Panc1 (cell line): ENCODE measurements around the gene GARS1.

Experiments
- POLR2AphosphoS5 ChIP-seq: IDR thresholded peaks from 2 replicates; pipeline ENCODE4 v1.6.1; 2012; ENCODE audit warnings: mild to moderate bottlenecking, low read depth, low read length, moderate library complexity
- TF ChIP-seq, protein P1 (sequence below): fragments of 450-650 bp; IDR thresholded peaks from 2 replicates; pipeline ENCODE4 v1.5.1; 2017; ENCODE audit warnings: mild to moderate bottlenecking

DNA sequence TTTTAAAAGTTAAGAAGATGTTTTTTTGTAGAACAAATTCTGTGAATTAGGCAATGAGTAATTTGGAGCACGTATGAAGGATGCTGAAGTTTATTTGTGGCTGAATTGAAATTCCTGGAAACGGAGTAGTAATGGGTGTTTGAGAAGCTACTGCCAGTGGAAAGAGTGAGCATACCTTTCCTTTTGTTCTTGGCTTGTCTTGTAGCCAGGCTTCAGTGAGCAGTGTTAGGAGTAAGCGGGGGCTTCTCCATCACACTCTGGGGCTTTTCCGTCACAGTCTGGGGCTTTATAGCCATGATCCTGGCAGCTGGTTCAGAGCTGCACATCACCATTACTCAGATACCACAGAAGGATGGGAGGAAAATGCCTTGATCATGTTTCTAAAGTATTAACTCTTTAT, 32.3 kb downstream of the GARS1 start:
- TF ChIP-seq, protein P1, sequence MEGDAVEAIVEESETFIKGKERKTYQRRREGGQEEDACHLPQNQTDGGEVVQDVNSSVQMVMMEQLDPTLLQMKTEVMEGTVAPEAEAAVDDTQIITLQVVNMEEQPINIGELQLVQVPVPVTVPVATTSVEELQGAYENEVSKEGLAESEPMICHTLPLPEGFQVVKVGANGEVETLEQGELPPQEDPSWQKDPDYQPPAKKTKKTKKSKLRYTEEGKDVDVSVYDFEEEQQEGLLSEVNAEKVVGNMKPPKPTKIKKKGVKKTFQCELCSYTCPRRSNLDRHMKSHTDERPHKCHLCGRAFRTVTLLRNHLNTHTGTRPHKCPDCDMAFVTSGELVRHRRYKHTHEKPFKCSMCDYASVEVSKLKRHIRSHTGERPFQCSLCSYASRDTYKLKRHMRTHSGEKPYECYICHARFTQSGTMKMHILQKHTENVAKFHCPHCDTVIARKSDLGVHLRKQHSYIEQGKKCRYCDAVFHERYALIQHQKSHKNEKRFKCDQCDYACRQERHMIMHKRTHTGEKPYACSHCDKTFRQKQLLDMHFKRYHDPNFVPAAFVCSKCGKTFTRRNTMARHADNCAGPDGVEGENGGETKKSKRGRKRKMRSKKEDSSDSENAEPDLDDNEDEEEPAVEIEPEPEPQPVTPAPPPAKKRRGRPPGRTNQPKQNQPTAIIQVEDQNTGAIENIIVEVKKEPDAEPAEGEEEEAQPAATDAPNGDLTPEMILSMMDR: no peak
- no peak for TF ChIP-seq POLR2AphosphoS5
